HG03064 (cell line): ENCODE measurements around the gene NCAPD2.
A peak's percentile ranks its signal among the peaks of the same experiment; 100 is the strongest.
"Not testable (repeated sequence)": the region's sequence is repeated elsewhere in the genome, so short reads cannot be mapped to it uniquely, and the experiment has no call there.

ENCODE experiments used
- ATAC-seq: cut with Tn5 transposase; IDR thresholded peaks from one replicate; pipeline ENCODE4 v1.9.1; 2021; ENCODE audit warnings: low read depth; ENCODE audit not compliant: unreplicated experiment

Gene NCAPD2

GRCh38 chr12:6533923-6534694 is 40.2 kb downstream of the NCAPD2 start, which contains the start of gene GAPDH:
Gene GAPDH (plus strand): TSS chr12:6534517. CDS start chr12:6534833, 316 bp downstream.
- ATAC-seq, result peak; percentile 47

- ATAC-seq, result no peak
Observed at GRCh38 chr12:6534695-6534944, 40.7 kb downstream of the NCAPD2 start.

GRCh38 chr12:6534945-6535696 is 41.2 kb downstream of the NCAPD2 start:
- ATAC-seq, result no peak

- ATAC-seq, result no peak
Observed at GRCh38 chr12:6535697-6535946, 41.7 kb downstream of the NCAPD2 start.

- no peak for ATAC-seq
Observed at GRCh38 chr12:6535960-6536847, 42.3 kb downstream of the NCAPD2 start.

- ATAC-seq, result no peak
Observed at GRCh38 chr12:6536894-6537579, 43.1 kb downstream of the NCAPD2 start.

- ATAC-seq, result not testable (repeated sequence)
Observed at GRCh38 chr12:6537580-6538419, 43.9 kb downstream of the NCAPD2 start.

- no peak for ATAC-seq
Observed at GRCh38 chr12:6538420-6539313, 44.8 kb downstream of the NCAPD2 start.

- no peak for ATAC-seq
Observed at GRCh38 chr12:6539314-6539682, 45.4 kb downstream of the NCAPD2 start.

- ATAC-seq, result no peak
Observed at GRCh38 chr12:6539707-6540134, 45.8 kb downstream of the NCAPD2 start.

- no peak for ATAC-seq
Observed at GRCh38 chr12:6540181-6540877, 46.4 kb downstream of the NCAPD2 start.

- no peak for ATAC-seq
Observed at GRCh38 chr12:6541371-6542165, 47.7 kb downstream of the NCAPD2 start.

- no peak for ATAC-seq
Observed at GRCh38 chr12:6542209-6543009, 48.5 kb downstream of the NCAPD2 start.

GRCh38 chr12:6546016-6546415 is 52.1 kb downstream of the NCAPD2 start:
- no peak for ATAC-seq

- ATAC-seq, result no peak
Observed at GRCh38 chr12:6547566-6547965, 53.7 kb downstream of the NCAPD2 start.

GRCh38 chr12:6547987-6548386 is 54.1 kb downstream of the NCAPD2 start:
- no peak for ATAC-seq

- no peak for ATAC-seq
Observed at GRCh38 chr12:6548556-6548955, 54.7 kb downstream of the NCAPD2 start.
